Parathyroid adenoma (tissue), 2 donors: ENCODE results near the gene THAP7.
A peak's percentile ranks its signal among the peaks of the same experiment; 100 is the strongest.

ENCODE experiments used
- H2AFZ ChIP-seq: fragments of 300-600 bp; sonication (generic); one replicate; pipeline ENCODE4 v1.7.0; 2017; ENCODE audit warnings: antibody characterized with exemption, mild to moderate bottlenecking
- H3K27ac ChIP-seq: fragments of 300-600 bp; sonication (generic); one replicate; pipeline ENCODE4 v1.7.0; 2017
- H3K27me3 ChIP-seq: fragments of 300-600 bp; sonication (generic); one replicate; pipeline ENCODE4 v1.7.0; 2017; ENCODE audit warnings: low read length; ENCODE audit not compliant: control insufficient read depth, insufficient read depth
- H3K36me3 ChIP-seq: fragments of 300-600 bp; sonication (generic); one replicate; pipeline ENCODE4 v1.7.0; 2017; ENCODE audit warnings: low read length; ENCODE audit not compliant: control insufficient read depth, insufficient read depth
- H3K4me1 ChIP-seq: fragments of 300-600 bp; sonication (generic); one replicate; pipeline ENCODE4 v1.7.0; 2017; ENCODE audit warnings: control low read depth
- H3K4me2 ChIP-seq: fragments of 300-600 bp; sonication (generic); one replicate; pipeline ENCODE4 v1.7.0; 2017; ENCODE audit warnings: low read length
- H3K4me3 ChIP-seq: fragments of 300-600 bp; sonication (generic); one replicate; pipeline ENCODE4 v1.7.0; 2017; ENCODE audit warnings: low read depth, low read length
- H3K79me2 ChIP-seq: fragments of 300-600 bp; sonication (generic); one replicate; pipeline ENCODE4 v1.7.0; 2017; ENCODE audit warnings: control low read depth
- H3K9ac ChIP-seq: fragments of 300-600 bp; sonication (generic); one replicate; pipeline ENCODE4 v1.7.0; 2017; ENCODE audit warnings: mild to moderate bottlenecking
- H3K9me3 ChIP-seq: fragments of 300-600 bp; sonication (generic); one replicate; pipeline ENCODE4 v1.7.0; 2017; ENCODE audit warnings: low read length; ENCODE audit not compliant: control insufficient read depth
- CTCF ChIP-seq: fragments of 300-600 bp; sonication (generic); IDR thresholded peaks from one replicate; pipeline ENCODE4 v1.7.0; 2017; ENCODE audit warnings: antibody characterized with exemption, mild to moderate bottlenecking
- donor health status: primary hyperparathyroidism.

Gene THAP7

GRCh38 chr22:20962491-20962945 lies 39.4 kb downstream of the THAP7 start:
- H3K4me1 ChIP-seq, result no peaks in the 10 kb centered on the region
- no peak overlapping the region for H3K9ac ChIP-seq
- no peak overlapping the region for H3K4me3 ChIP-seq
- H3K36me3 ChIP-seq, result no peaks in the 10 kb centered on the region
- TF ChIP-seq CTCF, result no peak
- H3K27ac ChIP-seq, result no peak overlapping the region
- no peak overlapping the region for H3K4me2 ChIP-seq
- no peaks in the 10 kb centered on the region for H3K27me3 ChIP-seq
- no peak overlapping the region for H2AFZ ChIP-seq
- no peaks in the 10 kb centered on the region for H3K79me2 ChIP-seq
- H3K9me3 ChIP-seq, result no peaks in the 10 kb centered on the region

GRCh38 chr22:20960609-20961008 lies 41.3 kb downstream of the THAP7 start:
- Histone ChIP-seq H3K27me3 (no peaks in the 10 kb centered on the region), H3K27ac (no peak overlapping the region), H2AFZ (no peak overlapping the region), H3K36me3 (no peaks in the 10 kb centered on the region), H3K4me2 (no peak overlapping the region), H3K9ac (no peak overlapping the region), H3K4me3 (no peak overlapping the region), H3K9me3 (no peaks in the 10 kb centered on the region), H3K79me2 (no peaks in the 10 kb centered on the region), H3K4me1 (no peaks in the 10 kb centered on the region)
- no peak for TF ChIP-seq CTCF

DNA sequence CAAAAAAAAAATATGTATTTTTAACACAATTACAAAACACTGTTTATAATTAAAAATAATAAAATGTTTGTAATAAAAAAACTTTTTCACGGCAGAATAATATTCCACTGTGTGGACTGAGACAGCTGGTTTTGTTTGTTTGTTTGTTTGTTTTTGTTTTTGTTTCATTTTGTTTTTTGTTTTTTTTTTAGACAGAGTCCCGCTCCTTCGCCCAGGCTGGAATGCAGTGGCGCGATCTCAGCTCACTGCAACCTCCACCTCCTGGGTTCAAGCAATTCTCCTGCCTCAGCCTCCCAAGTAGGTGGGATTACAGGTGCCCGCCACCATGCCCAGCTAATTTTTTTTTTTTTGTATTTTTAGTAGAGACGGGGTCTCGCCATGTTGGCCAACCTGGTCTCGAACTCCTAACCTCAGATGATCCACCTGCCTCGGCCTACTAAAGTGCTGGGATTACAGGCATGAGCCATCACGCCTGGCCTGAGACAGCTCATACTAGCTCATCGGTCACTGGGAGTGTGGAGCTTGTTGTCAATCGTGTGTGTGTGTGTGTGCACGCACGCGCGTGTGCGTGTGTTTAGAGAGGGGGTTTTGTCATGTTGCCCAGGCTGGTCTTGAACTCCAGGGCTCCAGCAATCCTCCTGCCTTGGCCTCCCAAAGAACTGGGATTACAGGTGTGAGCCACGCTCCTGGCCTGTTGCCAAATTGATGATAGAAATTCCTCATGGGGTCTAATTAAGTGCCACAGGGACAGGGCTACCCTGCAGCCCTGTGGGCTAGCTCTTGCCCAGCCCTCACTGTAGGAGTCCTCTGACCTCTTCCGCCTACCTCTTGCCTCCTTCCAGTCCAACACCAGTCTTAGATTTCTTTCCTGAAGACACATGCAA lies 42.1 kb downstream of the THAP7 start:
- no peak overlapping the region for H3K4me3 ChIP-seq
- no peak overlapping the region for H3K4me2 ChIP-seq
- no peaks in the 10 kb centered on the region for H3K9me3 ChIP-seq
- no peak overlapping the region for H2AFZ ChIP-seq
- no peak overlapping the region for H3K9ac ChIP-seq
- no peaks in the 10 kb centered on the region for H3K4me1 ChIP-seq
- no peaks in the 10 kb centered on the region for H3K27me3 ChIP-seq
- no peak overlapping the region for H3K27ac ChIP-seq
- no peaks in the 10 kb centered on the region for H3K79me2 ChIP-seq
- no peaks in the 10 kb centered on the region for H3K36me3 ChIP-seq
- no peak for TF ChIP-seq CTCF

GRCh38 chr22:20957683-20958431 lies 44.1 kb downstream of the THAP7 start:
- TF ChIP-seq CTCF, result no peak
- Histone ChIP-seq H3K27ac (no peak overlapping the region), H3K9me3 (no peaks in the 10 kb centered on the region), H3K4me2 (peak overlapping the region; percentile 76), H3K79me2 (no peaks in the 10 kb centered on the region), H2AFZ (peak overlapping the region; percentile 82), H3K4me1 (no peaks in the 10 kb centered on the region), H3K36me3 (no peaks in the 10 kb centered on the region), H3K4me3 (peak overlapping the region; percentile 52), H3K9ac (no peak overlapping the region), H3K27me3 (no peaks in the 10 kb centered on the region)
